Esophagus squamous epithelium (tissue), 4 donors: ENCODE results near the gene PAPLN.

Source experiments
- POLR2A ChIP-seq, 4 donors: fragments of 450-650 bp; IDR thresholded peaks; one replicate each; pipeline ENCODE4 v1.6.1; 2017; ENCODE audit warnings: antibody characterized with exemption in 4 of 4, mild to moderate bottlenecking in 4 of 4, moderate library complexity in 3 of 4
- TF ChIP-seq, protein P1 (sequence below), 6 experiments: fragments of 450-650 bp in 4 of 6; fragments of 200-600 bp in 2 of 6; sonication (generic) in 2 of 6; IDR thresholded peaks; one replicate each; pipeline ENCODE4 v1.5.1; 2016 to 2019; ENCODE audit warnings: antibody characterized with exemption in 6 of 6, mild to moderate bottlenecking in 4 of 6, moderate library complexity in 4 of 6

- TF ChIP-seq, protein P1, sequence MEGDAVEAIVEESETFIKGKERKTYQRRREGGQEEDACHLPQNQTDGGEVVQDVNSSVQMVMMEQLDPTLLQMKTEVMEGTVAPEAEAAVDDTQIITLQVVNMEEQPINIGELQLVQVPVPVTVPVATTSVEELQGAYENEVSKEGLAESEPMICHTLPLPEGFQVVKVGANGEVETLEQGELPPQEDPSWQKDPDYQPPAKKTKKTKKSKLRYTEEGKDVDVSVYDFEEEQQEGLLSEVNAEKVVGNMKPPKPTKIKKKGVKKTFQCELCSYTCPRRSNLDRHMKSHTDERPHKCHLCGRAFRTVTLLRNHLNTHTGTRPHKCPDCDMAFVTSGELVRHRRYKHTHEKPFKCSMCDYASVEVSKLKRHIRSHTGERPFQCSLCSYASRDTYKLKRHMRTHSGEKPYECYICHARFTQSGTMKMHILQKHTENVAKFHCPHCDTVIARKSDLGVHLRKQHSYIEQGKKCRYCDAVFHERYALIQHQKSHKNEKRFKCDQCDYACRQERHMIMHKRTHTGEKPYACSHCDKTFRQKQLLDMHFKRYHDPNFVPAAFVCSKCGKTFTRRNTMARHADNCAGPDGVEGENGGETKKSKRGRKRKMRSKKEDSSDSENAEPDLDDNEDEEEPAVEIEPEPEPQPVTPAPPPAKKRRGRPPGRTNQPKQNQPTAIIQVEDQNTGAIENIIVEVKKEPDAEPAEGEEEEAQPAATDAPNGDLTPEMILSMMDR (IDR thresholded peaks at IDR 0.05) = no peak
- no peak for TF ChIP-seq POLR2A (IDR thresholded peaks at IDR 0.05)
These were observed 17.2 kb upstream of the PAPLN start for GRCh38 chr14:73220061-73220460.
